ENCODE results near the gene NTRK2.

GRCh38 chr9:84990850-84991513, 321.5 kb downstream of the NTRK2 start:
- TF ChIP-seq POLR2A (IDR thresholded peaks at IDR 0.05) (no peak), CTCF (IDR thresholded peaks at IDR 0.05) (no peak)

Measured in suprapubic skin (tissue), 3 donors.